NCI-H1436 (cell line): ENCODE data around the gene TAOK3.
"Not testable (repeated sequence)": the region's sequence is repeated elsewhere in the genome, so short reads cannot be mapped to it uniquely, and the experiment has no call there.

ENCODE experiments used
- DNase-seq: peaks from one replicate; lab custom pipeline; 2025; lab: John Stamatoyannopoulos, UW

Gene TAOK3

DNA sequence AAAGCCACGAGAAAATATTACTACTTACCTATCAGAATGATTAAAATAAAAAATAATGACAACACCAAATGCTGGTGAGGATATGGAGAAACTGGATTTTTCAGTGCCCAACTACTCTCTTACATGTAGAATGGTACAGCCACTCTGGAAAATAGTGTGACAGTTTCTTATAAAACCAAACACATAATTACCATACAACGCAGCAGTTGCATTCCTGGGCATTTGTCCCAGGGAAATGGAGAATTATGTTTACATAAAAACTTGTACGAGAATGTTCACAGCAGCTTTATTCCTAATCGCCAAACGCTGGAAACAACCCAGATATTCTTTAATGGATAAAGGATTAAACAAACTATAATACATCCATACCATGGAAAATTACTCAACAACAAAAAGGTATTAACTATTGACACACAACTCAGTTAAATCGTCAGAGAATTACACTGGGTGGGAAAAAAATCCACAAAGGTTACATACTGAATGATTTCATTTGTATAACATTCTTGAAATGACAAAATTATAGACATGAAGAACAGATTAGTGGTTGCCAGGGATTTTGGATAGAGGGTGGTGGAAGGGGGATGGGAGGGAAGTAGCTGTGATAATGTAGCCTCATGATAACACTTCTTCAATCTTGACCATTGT lies 35.4 kb downstream of the TAOK3 start:
- DNase-seq, result no peak

DNA sequence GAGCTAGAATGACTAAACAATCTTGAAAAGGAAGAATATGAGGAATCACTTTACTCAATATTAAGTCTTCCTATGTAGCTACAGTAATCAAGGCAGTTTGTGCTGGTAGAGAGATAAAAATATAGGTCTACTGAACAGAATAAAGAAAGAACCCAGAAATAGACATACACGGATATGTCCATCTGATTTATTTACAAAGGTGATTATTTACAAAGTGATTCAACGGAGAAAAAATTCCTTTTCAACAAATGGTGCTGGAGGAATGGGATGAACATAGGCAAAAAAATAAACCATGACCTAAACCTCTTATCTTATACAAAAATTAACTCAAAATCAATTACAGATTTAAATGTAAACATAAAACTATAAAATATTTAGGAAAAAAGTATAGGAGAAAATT lies 36.6 kb downstream of the TAOK3 start:
- no peak for DNase-seq

DNA sequence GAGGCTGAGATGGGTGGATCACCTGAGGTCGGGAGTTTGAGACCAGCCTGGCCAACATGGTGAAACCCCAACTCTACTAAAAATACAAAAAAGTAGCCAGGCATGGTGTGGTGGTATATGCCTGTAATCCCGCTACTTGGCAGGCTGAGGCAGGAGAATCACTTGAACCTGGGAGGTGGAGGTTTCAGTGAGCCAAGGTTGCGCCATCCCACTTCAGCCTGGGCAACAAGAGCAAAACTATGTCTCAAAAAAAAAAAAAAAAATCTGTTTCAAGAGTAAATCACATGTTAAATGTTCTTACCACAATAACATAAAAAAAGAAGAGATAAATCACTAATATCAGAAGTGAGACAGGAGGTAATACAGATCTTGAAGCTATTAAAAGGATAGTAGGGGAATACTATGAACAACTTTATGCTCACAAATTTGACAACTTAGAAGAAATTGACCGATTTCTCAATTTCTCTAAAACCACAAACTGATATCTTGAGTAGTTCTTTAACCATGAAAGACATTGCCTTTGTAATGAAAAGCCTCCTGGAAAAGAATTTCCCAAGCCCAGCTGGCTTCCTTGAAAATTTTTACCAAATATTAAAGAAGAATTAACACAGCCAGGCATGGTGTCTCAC lies 37.7 kb downstream of the TAOK3 start:
- no peak for DNase-seq

DNA sequence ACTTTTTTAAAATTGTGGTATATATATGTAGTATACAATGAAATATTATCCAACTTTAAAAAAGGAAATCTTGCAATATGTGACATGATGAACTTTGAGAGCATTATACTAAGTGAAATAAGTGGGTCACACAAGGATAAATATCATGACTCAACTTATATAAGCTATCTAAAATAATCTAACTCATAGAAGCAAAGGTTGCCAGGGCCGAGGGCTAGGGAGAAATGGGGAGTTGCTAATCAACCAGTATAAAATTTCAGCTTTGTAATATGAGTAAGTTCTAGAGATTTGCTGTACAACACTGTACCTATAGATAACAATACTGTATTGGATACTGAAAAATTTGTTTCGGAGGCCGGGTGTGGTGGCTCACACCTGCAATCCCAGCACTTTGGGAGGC lies 38.5 kb downstream of the TAOK3 start:
- DNase-seq, result no peak

DNA sequence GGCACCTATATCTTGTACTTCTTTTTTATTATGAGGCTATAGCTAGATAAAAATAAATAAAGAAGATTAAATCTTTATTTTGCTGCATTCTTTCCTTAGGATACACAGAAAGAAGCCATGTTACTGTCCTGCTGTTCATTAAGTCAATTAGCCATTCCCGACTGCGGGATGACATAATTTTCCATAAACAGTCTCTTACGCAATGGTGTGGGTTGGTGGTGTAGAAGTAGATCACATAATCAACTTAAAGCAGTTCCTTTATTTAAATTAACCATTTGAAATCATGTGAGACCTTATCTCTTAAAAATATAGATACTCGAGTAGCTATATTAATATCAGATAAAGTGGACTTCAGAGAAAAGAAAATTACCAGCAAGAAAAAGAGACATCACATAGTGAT lies 40.2 kb downstream of the TAOK3 start:
- DNase-seq, result no peak

DNA sequence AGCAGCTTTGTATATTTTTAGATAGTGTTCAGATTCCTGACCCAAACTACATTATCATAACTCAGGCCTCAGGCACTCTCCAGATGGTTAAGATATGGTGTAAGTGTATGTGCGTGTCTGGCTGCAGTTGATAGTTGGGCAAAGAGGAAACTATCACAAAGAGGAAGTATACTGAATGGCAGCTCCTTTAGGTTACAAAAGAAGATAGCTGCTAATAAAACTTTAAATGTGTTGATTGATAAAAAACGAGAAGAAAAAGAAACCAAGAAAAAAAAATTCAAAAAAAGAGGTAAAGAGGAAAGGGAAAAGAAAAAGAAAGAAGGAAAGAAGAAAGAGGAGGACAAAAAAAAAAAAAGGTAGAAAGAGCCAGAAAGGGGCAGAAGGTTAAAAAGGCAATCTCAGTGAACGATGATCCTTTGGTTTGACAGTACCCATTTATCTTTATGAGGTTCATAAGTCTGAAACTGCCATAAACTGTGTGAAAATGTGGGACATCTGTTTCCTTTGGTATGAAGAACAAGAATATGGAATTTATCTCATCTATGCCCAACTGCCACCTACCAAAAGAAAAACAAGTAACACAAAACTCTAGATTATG lies 42.2 kb downstream of the TAOK3 start:
- DNase-seq, result no peak

DNA sequence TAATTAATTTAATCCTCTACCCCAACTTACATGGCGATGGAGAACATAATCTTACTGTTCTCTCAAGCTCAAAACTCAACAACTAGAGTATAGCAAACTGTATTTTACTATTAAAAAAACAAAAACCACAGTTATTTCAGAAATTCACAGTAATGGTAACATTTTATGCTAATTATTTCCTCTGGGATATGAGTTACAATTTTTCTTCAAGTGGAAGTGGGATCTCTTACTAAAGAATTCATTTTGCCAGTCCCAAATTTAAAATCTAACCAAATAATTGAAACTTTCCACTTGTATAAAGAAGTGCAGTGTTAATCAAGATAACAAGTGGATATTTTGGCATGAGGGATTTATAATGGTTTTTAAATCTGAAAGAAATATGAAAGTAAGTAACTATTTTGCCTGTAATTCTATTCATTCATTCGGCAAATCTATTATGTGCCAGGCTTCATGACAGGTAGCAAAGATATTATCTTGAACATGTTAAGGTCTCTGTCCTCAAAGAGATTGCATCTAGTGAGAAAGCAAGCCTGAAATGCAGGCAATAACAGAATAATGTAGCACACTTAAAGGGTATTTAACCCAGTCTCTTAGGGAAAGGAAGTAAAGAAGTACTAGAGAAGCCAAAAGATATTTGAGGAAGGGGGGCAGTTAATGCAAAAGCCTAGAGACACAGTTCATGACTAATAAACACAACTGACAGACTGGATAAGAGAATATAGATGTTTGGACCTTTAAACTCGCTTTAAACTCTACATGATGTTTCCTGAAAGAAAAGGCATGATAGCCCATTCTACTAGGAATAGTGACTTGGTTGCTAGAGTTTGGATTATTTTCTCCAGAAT lies 44.0 kb downstream of the TAOK3 start:
- no peak for DNase-seq

DNA sequence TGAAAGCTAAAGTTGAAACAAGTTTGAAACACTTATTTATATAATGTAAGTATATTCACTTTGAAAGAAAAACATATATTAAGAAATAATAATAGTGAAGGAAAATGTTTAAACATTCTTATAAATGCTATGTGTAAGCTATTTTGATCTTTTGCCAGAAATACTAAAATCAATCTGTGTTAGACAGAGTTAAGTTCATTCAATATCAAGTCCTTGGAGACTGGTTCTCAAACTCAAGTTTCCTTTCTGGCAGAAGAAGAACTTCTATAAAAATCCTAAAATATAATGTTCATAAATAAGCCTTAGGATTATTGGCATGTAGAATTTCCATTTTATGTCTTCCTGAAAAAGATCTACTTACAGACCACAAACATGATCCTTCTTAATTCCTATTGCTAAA lies 45.3 kb downstream of the TAOK3 start:
- no peak for DNase-seq

DNA sequence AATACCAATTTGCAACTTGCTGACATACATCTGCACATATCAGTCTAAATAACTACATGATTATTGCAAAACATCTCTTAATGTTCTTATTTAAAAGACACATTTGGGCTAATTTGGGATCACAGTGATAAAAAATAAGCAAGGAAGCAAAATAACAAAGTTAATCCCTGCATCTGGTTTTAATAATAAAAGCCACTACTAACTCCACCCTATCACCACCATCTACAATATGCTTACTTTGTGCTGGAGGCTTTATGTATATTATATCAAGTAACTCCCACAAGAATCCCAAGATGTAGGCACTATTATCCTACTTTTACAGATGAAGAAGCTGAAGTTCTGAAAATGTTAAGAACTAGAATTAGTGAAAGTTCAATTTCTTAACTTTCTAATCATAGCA lies 45.7 kb downstream of the TAOK3 start:
- no peak for DNase-seq

DNA sequence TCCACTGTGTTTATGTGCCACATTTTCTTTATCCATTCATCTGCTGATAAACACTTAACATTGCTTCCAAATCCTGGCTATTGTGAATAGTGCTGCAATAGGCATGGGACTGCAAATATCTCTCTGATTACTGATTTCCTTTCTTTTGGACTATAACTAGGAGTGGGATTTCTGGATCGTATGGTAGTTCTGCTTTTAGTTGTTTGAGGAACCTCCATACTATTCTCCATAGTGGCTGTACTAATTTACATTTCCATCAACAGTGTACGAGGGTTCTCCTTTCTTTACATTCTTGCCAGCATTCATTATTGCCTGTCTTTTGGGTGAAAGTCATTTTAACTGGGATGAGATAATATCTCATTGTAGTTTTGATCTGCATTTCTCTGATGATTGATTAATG lies 47.6 kb downstream of the TAOK3 start:
- no peak for DNase-seq

DNA sequence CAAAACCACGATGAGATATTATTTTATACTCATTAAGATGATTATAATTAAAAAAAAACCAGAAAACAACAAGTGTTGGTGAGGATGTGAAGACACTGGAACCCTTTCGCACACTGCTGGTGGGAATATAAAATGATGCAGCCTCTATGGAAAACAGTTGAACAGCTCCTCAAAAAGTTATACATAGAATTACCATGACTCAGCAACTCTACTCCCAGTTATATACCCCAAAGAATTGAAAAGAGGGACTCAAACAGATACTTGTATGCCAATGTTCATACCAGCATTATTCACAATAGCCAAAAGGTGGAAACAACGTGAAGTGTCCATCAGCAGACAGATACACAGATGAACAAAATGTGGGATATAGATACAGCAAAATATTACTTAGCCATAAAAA lies 53.1 kb downstream of the TAOK3 start:
- DNase-seq, result no peak

DNA sequence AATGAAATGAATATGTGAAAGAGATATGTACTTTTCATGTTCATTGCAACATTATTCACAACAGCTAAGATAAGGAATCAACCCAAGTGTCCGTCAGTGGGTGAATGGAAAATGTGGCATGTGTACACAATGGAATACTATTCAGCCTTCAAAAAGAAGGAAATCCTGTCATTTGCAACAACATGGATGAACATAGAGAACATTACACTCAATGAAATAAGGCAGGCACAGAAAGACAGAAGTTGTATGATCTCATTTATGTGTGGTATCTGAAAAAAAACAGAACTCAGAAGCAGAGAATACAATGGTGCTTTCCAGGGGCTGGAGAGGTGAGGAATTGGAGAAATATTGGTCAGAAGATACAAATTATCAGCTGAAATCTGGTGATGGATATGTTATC lies 54.0 kb downstream of the TAOK3 start:
- DNase-seq, result no peak

DNA sequence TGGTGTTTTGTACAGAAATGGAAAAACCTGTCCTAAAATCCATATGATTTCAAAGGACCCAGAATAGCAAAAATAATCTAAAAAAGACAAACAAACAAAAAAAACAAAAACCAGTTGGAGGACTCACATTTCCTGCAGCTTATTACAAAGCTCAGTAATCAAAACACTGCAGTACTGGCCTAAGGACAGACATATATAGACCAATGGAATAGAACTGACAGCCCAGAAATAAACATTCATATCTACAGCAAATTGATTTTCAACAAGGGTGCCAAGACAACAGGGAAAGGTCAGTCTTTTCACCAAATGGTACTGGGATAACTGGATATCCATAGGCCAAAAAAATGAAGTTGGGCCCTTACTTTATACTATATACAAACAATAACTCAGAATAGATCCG lies 55.0 kb downstream of the TAOK3 start:
- DNase-seq, result no peak

DNA sequence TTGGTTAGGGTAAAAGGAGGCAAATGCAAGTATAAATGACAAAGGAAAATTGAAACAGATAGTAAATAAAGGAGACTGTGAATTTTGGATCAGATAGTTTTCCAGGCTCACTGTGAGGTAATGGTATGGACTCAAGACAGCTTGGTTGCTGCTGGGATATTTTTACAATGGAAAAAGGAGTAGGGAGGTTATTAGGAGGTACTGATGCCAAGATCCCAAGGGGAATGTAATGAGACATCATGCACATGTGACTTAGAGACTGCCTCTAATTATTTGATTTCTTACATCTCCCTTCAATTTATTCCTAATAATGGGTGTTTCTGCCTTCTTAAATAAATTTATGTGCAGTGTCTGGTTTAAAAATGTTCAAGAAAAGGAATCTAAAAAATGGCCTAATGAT lies 56.9 kb downstream of the TAOK3 start:
- DNase-seq, result no peak

DNA sequence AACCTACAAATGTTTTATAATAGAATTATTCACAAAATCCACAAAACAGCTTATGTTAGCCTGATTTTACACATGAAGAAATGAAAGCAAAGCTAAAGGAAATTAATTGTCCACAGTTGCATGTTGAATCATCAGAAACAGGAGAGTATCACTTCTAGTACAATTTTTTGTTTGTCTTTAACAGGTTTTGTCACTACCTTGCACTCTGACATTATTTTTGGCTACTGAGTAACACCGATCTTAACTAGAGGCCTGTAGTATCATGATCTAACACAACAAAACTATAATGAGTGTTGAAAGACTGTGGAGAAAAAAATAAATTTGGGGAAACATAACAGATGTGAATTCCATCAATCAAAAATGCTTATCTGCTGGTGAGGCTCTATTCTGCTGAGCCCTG lies 60.1 kb downstream of the TAOK3 start:
- no peak for DNase-seq

DNA sequence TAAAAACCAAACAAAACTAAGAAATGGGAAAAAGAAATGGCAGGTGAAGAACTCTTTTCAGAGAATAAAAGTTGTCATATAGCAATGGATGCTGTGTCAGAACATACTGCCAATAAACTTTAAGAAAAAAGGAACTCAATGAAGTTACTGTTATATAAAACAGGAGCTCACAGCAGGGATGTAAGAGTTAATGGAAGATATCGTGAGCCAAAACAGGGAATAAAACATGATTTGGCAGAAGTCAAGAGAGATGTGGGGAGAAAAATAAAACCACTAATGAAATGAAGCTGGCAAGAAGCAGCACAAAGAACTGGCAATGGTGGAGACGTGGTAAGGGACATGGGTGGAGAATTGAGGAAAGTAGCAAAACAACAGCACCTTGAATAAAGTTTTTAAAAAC lies 61.0 kb downstream of the TAOK3 start:
- no peak for DNase-seq

DNA sequence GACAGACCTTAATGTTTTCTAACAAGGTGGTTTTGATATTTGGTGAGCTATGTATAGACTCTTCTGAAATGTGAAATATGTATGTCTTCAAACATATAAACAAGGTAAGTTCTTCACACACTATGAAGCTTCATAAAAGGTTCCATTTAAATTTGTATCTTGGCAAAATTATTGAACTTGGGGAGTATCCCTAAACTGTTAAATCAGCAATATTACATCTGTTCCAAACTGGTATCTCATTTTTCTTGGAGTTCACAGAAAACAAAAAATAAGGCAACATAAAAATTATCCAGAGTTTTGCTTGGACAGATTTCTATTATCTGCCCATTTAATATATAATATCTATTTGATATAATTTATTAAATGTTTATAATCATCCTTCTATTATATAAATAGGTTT lies 62.4 kb downstream of the TAOK3 start:
- DNase-seq, result no peak

DNA sequence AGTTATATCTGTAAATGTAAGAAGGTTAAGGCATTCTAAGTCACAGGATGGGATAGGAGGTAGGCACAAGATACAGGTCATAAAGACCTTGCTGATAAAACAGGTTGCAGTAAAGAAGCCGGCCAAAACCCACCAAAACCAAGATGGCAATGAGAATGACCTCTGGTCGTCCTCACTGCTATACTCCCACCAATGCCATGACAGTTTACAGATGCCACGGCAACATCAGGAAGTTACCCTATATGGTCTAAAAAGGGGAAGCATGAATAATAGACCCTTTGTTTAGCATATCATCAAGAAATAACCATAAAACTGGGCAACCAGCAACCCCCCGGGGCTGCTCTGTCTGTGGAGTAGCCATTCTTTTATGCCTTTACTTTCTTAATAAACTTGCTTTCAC lies 64.7 kb downstream of the TAOK3 start:
- not testable (repeated sequence) for DNase-seq

DNA sequence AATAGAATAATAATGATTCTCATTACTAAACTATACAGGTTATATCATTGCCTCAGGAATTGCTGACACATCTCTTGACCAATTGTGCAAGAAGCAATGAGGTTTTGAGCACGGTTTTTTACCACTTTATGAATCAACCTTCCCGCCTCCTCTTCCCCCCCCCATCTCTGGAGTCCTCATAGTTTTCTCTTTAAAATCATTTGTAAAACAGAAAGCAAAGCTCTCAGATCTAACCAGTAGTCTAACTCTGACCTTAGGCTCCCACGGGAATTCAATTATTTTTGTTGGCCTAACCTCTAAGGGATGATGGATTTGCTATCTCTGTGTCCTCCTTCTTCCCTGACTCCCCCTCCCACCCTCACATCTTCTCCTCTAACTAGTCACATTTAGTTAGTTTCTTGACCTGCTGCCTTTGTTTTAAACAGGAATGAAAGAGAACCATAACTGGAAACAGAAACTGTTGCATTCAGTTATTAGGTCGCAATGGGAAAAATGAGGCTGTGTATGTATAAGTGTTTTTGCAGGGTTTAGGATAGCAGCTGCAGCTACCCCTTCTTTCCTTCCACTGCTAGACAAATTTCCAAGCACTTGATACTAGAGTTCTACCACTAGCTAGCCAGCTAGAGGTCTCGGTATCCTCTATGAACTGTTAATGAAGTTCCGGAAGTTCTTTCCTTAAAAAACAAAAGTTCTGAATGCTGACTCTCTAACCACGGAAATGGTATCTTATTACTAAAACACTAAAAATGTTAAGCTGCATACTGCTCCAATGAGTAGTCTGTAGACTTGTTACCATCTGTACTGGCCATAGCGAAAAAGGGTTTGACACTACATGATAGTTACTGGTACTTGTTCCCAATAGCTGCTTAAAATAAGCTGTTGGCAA lies 65.4 kb downstream of the TAOK3 start:
- DNase-seq, result no peak

DNA sequence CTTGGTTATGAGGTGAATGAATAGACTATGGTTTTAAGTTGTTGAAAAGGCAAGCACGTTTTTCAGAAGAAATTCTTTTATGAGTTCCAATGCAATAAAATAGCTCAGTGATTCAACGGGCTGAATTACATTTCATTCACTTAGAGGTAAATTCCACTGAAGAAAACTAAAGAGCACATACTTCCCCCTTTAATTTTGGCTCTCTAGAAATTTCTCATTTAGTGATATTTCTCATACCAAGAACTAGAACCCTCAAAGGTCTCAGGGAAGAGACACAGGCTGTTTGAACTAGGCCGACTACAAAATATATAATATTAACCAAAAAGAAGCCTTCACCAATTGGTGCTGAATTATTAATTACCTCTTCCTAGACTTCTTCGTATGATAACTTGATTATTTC lies 68.6 kb downstream of the TAOK3 start:
- DNase-seq, result no peak

DNA sequence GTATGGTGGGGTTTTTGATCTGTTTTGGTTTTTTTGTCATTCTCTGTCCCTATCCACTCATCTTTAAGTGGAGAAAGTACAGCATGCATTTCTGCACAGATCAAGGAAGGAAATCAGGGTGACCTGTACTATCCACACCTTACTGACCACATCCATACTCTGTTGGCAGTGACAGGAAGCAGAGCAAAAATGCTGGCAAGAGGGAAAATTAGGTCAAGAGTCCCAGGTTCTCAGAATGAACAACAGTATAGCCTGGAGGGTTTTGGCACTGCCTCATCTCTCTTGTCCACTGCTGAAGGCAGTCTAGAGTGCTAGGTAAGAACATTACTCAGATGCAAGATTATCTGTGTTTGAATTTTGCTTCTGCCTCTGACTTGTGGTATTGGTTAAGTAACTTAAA lies 70.7 kb downstream of the TAOK3 start:
- no peak for DNase-seq
